Liver (tissue), 3 donors: ENCODE data around the gene GTPBP6.

ENCODE experiments used
- CTCF ChIP-seq: fragments of 150-350 bp; IDR thresholded peaks from 2 replicates; pipeline ENCODE4 v1.5.1; 2017; ENCODE audit warnings: improper control_type of control experiment, low read depth, low read length; ENCODE audit not compliant: missing input control
- FOXA1 ChIP-seq: IDR thresholded peaks from 2 replicates; pipeline ENCODE4 v1.6.1; 2016; ENCODE audit warnings: antibody characterized with exemption
- GABPA ChIP-seq, 2 donors: IDR thresholded peaks in 1 of 2; conservative IDR thresholded peaks in 1 of 2; 2 replicates each; pipeline ENCODE4 v1.6.1; 2016; ENCODE audit warnings: antibody characterized with exemption in 2 of 2, mild to moderate bottlenecking in 1 of 2, moderate library complexity in 1 of 2
- TAF1 ChIP-seq: conservative IDR thresholded peaks from 2 replicates; pipeline ENCODE4 v1.6.1; 2016; ENCODE audit warnings: antibody characterized with exemption, mild to moderate bottlenecking
- donor health status: healthy.
- donor health status: healthy.

- TF ChIP-seq CTCF (no peak), GABPA (IDR thresholded peaks at IDR 0.05 in 1 of 2, conservative IDR thresholded peaks at IDR 0.05 in 1 of 2) (no peak), FOXA1 (no peak), TAF1 (no peak)
Measured at GRCh38 chrX:349196-349595, 30.6 kb upstream of the GTPBP6 start.
